BLaER1 (cell line): ENCODE data around the gene TAF11L9.
"Not testable (repeated sequence)": the region's sequence is repeated elsewhere in the genome, so short reads cannot be mapped to it uniquely, and the experiment has no call there.

Source experiments
- H3K27ac ChIP-seq: shearing (Covaris generic); formaldehyde crosslinking; 2 replicates; pipeline ENCODE4 v1.8.1; 2022
- H3K27me3 ChIP-seq: shearing (Covaris generic); formaldehyde crosslinking; 2 replicates; pipeline ENCODE4 v1.8.1; 2022
- H3K36me3 ChIP-seq: shearing (Covaris generic); formaldehyde crosslinking; 2 replicates; pipeline ENCODE4 v1.8.1; 2022
- H3K4me1 ChIP-seq: shearing (Covaris generic); formaldehyde crosslinking; 2 replicates; pipeline ENCODE4 v1.8.1; 2022
- H3K4me2 ChIP-seq: shearing (Covaris generic); formaldehyde crosslinking; 2 replicates; pipeline ENCODE4 v1.8.1; 2022
- H3K4me3 ChIP-seq: shearing (Covaris generic); formaldehyde crosslinking; 2 replicates; pipeline ENCODE4 v1.8.1; 2022
- H3K9ac ChIP-seq: shearing (Covaris generic); formaldehyde crosslinking; 2 replicates; pipeline ENCODE4 v1.8.1; 2022
- H3K9me3 ChIP-seq: shearing (Covaris generic); formaldehyde crosslinking; 2 replicates; pipeline ENCODE4 v1.8.1; 2022
- H4K20me1 ChIP-seq: shearing (Covaris generic); formaldehyde crosslinking; 2 replicates; pipeline ENCODE4 v1.8.1; 2022
- Cebpa-rat ChIP-seq: shearing (Covaris generic); IDR thresholded peaks from 2 replicates; pipeline ENCODE4 v1.8.1; 2022

TAF11L9 gene

DNA sequence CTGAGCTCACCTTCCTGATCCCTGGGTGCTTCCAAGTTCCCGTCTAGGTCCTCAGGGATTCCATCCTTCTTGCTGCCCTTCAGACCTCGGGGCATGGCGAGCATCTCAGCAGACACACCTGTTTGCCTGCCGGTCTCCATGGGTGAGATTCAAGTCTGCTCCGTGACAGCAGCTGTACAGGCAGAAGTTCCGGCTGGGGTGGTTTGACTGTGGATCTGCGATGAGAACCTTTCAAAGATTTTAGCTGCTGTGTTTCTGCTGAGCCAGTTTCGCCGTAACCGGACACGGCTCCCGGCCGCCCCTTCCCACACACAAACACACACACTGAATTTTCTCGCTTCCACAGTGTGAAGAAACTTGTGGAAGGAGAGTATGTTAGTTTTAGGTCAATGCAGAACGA, at the start of gene TAF11L9:
Gene TAF11L9, minus strand, starts transcription at position 140 of the 400 bp plus-strand sequence.
- not testable (repeated sequence) for H3K4me1 ChIP-seq, H3K4me3 ChIP-seq, H3K36me3 ChIP-seq, H3K4me2 ChIP-seq, H3K27ac ChIP-seq, H3K9me3 ChIP-seq, H4K20me1 ChIP-seq, H3K9ac ChIP-seq, H3K27me3 ChIP-seq

DNA sequence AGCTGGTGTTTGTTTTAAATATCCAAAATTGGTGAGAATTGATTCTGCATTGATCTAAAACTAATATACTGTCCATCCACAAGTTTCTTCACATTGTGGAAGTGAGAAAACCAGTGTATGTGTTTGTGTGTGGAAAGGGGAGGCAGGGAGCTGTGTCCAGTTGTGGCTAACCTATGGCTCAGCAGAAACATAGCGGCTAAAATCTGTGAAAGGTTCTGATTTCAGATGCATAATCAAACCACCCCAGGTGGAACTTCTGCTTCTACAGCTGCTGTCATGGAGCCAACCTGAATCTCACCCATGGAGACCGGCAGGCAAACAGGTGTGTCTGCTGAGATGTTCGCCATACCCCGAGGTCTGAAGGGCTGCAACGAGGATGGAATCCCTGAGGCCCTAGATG, 40.0 kb upstream of the TAF11L9 start, which contains the start of gene TAF11L14:
Gene TAF11L14, plus strand, starts transcription at position 301 of the 400 bp plus-strand sequence.
- H3K27me3 ChIP-seq, result no peaks in the 10 kb centered on the region
- no peak within 1 kb of the TSS for H3K4me3 ChIP-seq
- no peak for TF ChIP-seq Cebpa-rat
- no peak within 1 kb of the TSS for H3K27ac ChIP-seq
- H3K4me2 ChIP-seq, result no peak within 1 kb of the TSS
- no peaks in the 10 kb centered on the region for H4K20me1 ChIP-seq
- H3K36me3 ChIP-seq, result no peaks in the 10 kb centered on the region
- no peak within 1 kb of the TSS for H3K9ac ChIP-seq
- no peaks in the 10 kb centered on the region for H3K4me1 ChIP-seq
- no peaks in the 10 kb centered on the region for H3K9me3 ChIP-seq

DNA sequence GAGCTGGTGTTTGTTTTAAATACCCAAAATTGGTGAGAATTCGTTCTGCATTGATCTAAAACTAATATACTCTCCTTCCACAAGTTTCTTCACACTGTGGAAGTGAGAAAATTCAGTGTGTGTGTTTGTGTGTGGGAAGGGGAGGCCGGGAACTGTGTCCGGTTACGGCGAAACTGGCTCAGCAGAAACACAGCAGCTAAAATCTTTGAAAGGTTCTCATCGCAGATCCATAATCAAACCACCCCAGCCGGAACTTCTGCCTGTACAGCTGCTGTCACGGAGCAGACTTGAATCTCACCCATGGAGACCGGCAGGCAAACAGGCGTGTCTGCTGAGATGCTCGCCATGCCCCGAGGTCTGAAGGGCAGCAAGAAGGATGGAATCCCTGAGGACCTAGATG, 37.6 kb upstream of the TAF11L9 start, which contains the start of gene TAF11L13:
Gene TAF11L13, plus strand, starts transcription at position 301 of the 400 bp plus-strand sequence.
- not testable (repeated sequence) for H3K4me3 ChIP-seq, H3K9ac ChIP-seq, H4K20me1 ChIP-seq, H3K27ac ChIP-seq, H3K27me3 ChIP-seq, H3K4me1 ChIP-seq, H3K9me3 ChIP-seq, H3K4me2 ChIP-seq, H3K36me3 ChIP-seq

DNA sequence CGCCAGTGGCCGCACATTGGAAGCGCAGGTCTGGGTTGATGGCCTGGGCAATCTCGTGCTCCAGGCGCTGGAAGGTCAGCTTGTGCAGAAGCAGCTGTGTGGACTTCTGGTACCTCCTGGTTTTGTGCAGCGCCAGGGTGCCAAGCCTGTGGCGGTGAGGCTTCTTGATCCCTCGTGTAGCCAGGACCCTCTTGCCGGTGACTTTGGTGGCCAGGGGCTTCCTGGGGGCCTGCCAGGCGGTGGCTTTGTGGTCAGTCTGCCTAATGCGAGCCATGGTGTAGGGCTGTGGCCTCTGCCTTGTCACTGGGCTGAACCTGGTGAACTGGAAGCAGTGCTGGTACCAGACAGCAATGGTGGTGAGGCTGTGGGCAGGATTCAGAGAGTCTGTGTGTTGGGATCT, 31.5 kb upstream of the TAF11L9 start:
- no peak overlapping the region for H3K4me2 ChIP-seq
- no peaks in the 10 kb centered on the region for H3K36me3 ChIP-seq
- no peak for TF ChIP-seq Cebpa-rat
- H4K20me1 ChIP-seq, result no peaks in the 10 kb centered on the region
- H3K27ac ChIP-seq, result no peak overlapping the region
- no peak overlapping the region for H3K9ac ChIP-seq
- H3K27me3 ChIP-seq, result no peaks in the 10 kb centered on the region
- peaks cover 2% of the 10 kb centered on the region for H3K4me1 ChIP-seq
- H3K4me3 ChIP-seq, result no peak overlapping the region
- no peaks in the 10 kb centered on the region; the same call in 1 of the 2 replicates for H3K9me3 ChIP-seq

DNA sequence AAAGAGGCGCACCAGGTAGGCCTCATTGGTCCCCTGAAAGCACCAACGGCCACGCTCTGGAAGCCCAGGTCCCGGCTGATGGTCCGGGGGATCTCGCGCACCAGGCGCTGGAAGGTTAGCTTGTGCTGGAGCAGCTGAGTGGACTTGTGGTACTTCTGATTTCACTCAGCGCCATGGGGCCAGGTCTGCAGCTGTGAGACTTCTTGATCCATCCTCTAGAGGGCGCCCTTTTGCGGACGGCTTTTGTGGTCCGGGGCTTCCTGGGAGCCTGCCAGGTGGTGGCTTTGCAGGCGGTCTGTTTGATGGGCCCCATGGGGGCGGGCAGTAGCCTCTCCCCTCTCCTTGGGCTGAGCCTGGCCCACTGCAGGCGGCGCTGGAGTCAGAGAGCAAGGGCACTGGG, 26.4 kb upstream of the TAF11L9 start:
- Histone ChIP-seq H3K27ac (no peak overlapping the region), H4K20me1 (no peaks in the 10 kb centered on the region), H3K36me3 (no peaks in the 10 kb centered on the region), H3K9me3 (no peaks in the 10 kb centered on the region; the same call in 1 of the 2 replicates), H3K27me3 (no peaks in the 10 kb centered on the region), H3K4me3 (no peak overlapping the region), H3K4me2 (peak overlapping the region; percentile 67), H3K9ac (no peak overlapping the region), H3K4me1 (peaks cover 15% of the 10 kb centered on the region)
- TF ChIP-seq Cebpa-rat, result no peak

DNA sequence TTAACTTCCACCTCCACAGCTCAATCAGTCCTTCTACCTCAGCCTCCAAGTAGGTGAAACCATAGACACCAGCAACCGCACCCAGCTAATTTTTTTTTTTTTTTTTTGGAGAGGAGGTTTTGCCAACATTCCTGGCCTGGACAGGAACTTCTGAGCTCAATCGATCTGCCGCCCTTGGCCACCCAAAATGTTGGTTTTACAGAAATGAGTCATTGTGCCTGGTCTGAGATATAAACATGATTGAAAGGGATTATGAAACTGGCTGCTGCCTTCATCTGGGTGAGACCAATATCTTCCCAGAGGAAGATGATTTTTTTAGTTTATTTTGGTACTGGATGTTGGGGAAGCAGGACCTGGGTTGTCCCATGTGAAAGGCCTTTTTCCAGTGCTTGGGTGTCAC, 25.2 kb upstream of the TAF11L9 start:
- no peak for TF ChIP-seq Cebpa-rat
- no peaks in the 10 kb centered on the region; the same call in none of the 2 replicates for H3K9me3 ChIP-seq

DNA sequence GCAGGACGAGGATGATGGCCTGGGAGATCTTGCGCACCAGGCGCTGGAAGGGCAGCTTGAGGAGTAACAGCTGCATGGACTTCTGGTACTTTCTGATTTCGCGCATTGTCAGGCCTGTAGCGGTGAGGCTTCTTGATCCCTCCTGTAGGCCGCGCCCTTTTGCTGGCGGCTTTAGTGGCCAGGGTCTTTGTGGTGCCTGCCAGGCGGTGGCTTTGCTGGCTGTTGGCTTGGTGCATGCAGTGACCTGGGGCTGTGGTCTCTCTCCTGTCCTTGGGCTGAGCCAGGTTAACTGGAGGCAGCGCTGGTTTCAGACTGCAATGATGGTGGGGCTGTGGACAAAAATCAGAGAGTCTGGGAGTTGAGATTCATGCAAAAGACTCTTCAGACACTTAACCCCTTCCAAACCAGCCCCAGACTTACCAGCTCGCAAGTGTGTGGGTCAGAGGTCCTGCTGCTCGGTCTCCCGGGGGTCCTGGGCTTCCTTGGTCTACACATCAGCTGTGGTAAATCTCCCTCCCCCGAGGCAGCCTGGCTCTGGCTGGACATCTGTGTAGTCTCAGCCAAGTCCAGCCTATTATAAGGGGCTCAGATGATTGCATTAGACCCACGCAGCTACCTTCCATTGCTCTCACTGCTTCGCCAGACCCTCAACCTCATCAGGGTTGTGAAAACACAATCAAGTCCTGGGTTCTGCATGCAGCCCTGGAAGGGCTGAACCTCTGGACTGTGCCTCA, 20.8 kb upstream of the TAF11L9 start:
- Histone ChIP-seq H3K27ac (no peak overlapping the region), H3K4me1 (peaks cover 6% of the 10 kb centered on the region), H3K27me3 (no peaks in the 10 kb centered on the region), H3K36me3 (no peaks in the 10 kb centered on the region), H3K9me3 (no peaks in the 10 kb centered on the region; the same call in 1 of the 2 replicates), H3K4me2 (no peak overlapping the region), H3K4me3 (no peak overlapping the region), H3K9ac (no peak overlapping the region), H4K20me1 (no peaks in the 10 kb centered on the region)
- no peak for TF ChIP-seq Cebpa-rat

More for the DNA sequence above, 25.2 kb upstream of the TAF11L9 start:
- no peak overlapping the region for H3K27ac ChIP-seq
- H3K4me1 ChIP-seq, result peaks cover 15% of the 10 kb centered on the region
- no peak overlapping the region for H3K4me3 ChIP-seq
- no peaks in the 10 kb centered on the region for H4K20me1 ChIP-seq
- H3K27me3 ChIP-seq, result no peaks in the 10 kb centered on the region
- no peak overlapping the region for H3K9ac ChIP-seq
- H3K36me3 ChIP-seq, result no peaks in the 10 kb centered on the region
- peak overlapping the region; percentile 67; the same call in 1 of the 2 replicates for H3K4me2 ChIP-seq

DNA sequence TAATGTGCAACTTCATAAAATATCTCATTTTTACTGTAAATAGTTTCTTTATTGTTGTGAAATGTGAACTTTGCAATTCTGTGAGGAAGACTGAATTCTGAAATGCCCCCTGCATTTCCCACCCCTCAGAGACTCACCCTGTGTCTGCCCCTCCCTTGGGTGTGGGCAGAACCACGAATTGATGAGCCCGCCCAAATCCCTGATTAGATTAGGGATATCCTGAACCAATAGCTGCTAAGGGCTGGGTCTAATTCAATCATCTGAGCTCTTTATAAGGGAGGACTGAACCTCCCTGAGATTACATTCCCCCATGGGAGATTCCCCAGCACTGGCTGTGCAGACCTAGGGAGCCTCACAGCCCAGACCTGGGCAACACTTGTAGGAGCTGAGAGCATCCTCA, 15.9 kb upstream of the TAF11L9 start, which contains the start of gene TAF11L12:
Gene TAF11L12, plus strand, starts transcription at position 301 of the 400 bp plus-strand sequence.
- H3K9ac ChIP-seq, H3K4me3 ChIP-seq, H3K9me3 ChIP-seq, H3K4me1 ChIP-seq, H4K20me1 ChIP-seq, H3K27me3 ChIP-seq, H3K27ac ChIP-seq, H3K4me2 ChIP-seq, H3K36me3 ChIP-seq: not testable (repeated sequence)

GRCh38 chr5:17607461-17607860, 13.3 kb upstream of the TAF11L9 start:
- not testable (repeated sequence) for H3K4me1 ChIP-seq, H3K27ac ChIP-seq

GRCh38 chr5:17604951-17605350, 10.8 kb upstream of the TAF11L9 start:
- Histone ChIP-seq H3K4me2 (no peak overlapping the region), H3K9me3 (no peaks in the 10 kb centered on the region), H3K4me1 (no peaks in the 10 kb centered on the region), H3K4me3 (no peak overlapping the region), H3K36me3 (no peaks in the 10 kb centered on the region), H3K9ac (no peak overlapping the region), H4K20me1 (no peaks in the 10 kb centered on the region), H3K27ac (no peak overlapping the region), H3K27me3 (no peaks in the 10 kb centered on the region)
- TF ChIP-seq Cebpa-rat, result no peak

More at GRCh38 chr5:17607461-17607860, 13.3 kb upstream of the TAF11L9 start:
- H3K36me3 ChIP-seq, H3K4me2 ChIP-seq, H3K27me3 ChIP-seq, H3K9ac ChIP-seq, H3K9me3 ChIP-seq, H3K4me3 ChIP-seq, H4K20me1 ChIP-seq: not testable (repeated sequence)

GRCh38 chr5:17603880-17604279, 9.7 kb upstream of the TAF11L9 start, which contains the start of gene TAF11L11:
TAF11L11 (plus strand) TSS chr5:17604183.
- H3K4me1 ChIP-seq, H3K4me2 ChIP-seq, H3K27ac ChIP-seq, H3K4me3 ChIP-seq, H3K36me3 ChIP-seq, H3K9me3 ChIP-seq, H4K20me1 ChIP-seq, H3K9ac ChIP-seq, H3K27me3 ChIP-seq: not testable (repeated sequence)

DNA sequence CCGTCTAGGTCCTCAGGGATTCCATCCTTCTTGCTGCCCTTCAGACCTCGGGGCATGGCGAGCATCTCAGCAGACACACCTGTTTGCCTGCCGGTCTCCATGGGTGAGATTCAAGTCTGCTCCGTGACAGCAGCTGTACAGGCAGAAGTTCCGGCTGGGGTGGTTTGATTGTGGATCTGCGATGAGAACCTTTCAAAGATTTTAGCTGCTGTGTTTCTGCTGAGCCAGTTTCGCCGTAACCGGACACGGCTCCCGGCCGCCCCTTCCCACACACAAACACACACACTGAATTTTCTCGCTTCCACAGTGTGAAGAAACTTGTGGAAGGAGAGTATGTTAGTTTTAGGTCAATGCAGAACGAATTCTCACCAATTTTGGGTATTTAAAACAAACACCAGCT, 3.5 kb upstream of the TAF11L9 start, which contains the start of gene TAF11L10:
Gene TAF11L10, minus strand, starts transcription at position 101 of the 400 bp plus-strand sequence.
- not testable (repeated sequence) for H3K4me3 ChIP-seq, H3K4me1 ChIP-seq, H4K20me1 ChIP-seq, H3K9me3 ChIP-seq, H3K9ac ChIP-seq, H3K36me3 ChIP-seq, H3K27ac ChIP-seq, H3K4me2 ChIP-seq, H3K27me3 ChIP-seq

DNA sequence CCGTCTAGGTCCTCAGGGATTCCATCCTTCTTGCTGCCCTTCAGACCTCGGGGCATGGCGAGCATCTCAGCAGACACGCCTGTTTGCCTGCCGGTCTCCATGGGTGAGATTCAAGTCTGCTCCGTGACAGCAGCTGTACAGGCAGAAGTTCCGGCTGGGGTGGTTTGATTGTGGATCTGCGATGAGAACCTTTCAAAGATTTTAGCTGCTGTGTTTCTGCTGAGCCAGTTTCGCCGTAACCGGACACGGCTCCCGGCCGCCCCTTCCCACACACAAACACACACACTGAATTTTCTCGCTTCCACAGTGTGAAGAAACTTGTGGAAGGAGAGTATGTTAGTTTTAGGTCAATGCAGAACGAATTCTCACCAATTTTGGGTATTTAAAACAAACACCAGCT, 3.3 kb downstream of the TAF11L9 start, which contains the start of gene TAF11L8:
Gene TAF11L8, minus strand, starts transcription at position 101 of the 400 bp plus-strand sequence.
- not testable (repeated sequence) for H3K27ac ChIP-seq, H3K4me1 ChIP-seq

DNA sequence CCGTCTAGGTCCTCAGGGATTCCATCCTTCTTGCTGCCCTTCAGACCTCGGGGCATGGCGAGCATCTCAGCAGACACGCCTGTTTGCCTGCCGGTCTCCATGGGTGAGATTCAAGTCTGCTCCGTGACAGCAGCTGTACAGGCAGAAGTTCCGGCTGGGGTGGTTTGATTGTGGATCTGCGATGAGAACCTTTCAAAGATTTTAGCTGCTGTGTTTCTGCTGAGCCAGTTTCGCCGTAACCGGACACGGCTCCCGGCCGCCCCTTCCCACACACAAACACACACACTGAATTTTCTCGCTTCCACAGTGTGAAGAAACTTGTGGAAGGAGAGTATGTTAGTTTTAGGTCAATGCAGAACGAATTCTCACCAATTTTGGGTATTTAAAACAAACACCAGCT, 8.5 kb downstream of the TAF11L9 start, which contains the start of gene TAF11L7:
Gene TAF11L7, minus strand, starts transcription at position 101 of the 400 bp plus-strand sequence.
- not testable (repeated sequence) for H4K20me1 ChIP-seq, H3K9me3 ChIP-seq, H3K27me3 ChIP-seq, H3K9ac ChIP-seq, H3K36me3 ChIP-seq, H3K4me3 ChIP-seq, H3K27ac ChIP-seq, H3K4me2 ChIP-seq, H3K4me1 ChIP-seq

More for the DNA sequence above, 3.3 kb downstream of the TAF11L9 start, which contains the start of gene TAF11L8:
- H3K9ac ChIP-seq, H4K20me1 ChIP-seq, H3K27me3 ChIP-seq, H3K4me3 ChIP-seq, H3K36me3 ChIP-seq, H3K4me2 ChIP-seq, H3K9me3 ChIP-seq: not testable (repeated sequence)
